NCI-H2171 treated with DMSO at 0.1 percent for 48 hours (cell line): Measurements from ENCODE around the gene HACL1.
"Not testable (repeated sequence)": the region's sequence is repeated elsewhere in the genome, so short reads cannot be mapped to it uniquely, and the experiment has no call there.

ENCODE experiments used
- DNase-seq: peaks from one replicate; lab custom pipeline; 2025; lab: John Stamatoyannopoulos, UW

HACL1 gene

DNA sequence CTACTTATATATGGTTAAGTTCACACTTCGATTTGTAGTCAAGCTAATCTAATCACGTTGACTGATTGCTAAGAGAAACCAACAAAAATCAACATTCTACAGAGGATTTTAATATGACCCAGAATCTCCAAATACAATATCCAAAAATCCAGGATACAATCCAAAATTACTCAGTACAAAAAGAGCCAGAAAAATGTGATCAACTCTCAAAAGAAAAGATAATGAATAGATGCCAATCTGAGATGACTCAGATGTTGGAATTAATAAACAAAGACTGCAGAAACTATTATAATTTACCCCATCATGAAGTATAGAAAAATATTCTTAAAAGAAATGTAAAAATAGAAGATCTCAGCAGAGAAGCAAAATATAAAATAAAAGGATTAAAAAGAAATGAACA lies 22.3 kb downstream of the HACL1 start:
- no peak for DNase-seq

DNA sequence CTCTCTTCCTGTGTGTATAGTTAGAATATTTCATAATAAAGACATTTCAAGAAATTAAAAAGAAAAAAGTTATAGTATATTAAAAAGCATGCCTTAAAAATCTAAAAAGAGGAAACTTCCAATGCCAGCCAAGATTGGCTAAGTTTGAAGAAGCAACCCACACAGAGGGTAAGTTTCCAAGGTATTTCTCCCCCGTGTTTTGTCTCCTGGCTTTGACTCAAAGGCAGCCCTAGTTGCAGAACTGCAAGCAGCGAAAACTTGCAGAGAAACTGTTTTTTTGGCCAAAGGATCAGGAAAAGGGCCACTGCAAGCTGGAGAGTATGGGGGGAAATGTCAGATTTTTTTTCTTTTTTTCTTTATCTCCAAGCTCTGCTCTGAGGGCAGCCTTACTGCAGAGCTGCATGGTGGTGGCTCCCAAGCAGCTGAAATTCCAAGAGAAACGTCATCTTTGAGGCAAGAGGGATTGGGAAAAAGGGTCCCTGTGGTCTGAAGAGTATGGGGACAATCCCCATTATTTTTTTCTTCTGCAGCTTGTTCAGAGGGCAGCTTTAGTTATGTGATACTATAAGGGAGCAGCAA lies 23.0 kb downstream of the HACL1 start:
- no peak for DNase-seq

DNA sequence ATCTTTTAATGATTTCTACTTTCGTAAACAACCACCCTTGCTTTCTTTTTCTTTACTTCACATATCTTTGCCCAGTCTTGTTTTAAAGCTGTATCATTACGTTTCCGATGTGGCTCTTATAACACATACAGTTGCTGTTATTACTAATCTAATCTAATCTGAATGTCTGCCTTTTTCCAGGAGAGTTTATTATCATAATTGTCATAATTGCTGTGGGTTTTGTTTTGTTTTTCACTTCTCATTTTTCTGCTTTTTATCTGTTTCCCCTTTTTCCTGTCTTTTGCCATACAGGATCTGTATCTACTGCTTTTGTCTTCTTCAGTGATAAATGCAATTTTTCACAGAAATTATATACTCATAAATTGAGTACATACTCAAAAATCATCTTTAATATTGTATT lies 24.9 kb downstream of the HACL1 start:
- no peak for DNase-seq

DNA sequence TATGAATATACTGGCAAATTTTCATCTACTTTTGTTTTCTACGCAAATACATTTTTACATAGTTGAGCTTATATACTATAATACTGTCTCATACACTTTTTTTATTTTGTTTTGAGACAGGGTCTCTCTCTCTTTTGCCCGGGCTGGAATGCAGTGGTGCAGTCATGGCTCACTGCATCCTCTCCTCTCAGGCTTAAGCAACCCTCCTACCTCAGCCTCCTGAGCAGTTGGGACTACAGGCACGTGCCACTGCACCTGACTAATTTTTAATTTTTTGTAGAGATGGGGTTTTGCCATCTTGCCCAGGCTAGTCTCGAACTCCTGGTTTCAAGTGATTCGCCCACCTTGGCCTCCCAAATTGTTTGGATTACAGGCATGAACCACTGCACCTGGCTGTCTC lies 25.9 kb downstream of the HACL1 start:
- no peak for DNase-seq

DNA sequence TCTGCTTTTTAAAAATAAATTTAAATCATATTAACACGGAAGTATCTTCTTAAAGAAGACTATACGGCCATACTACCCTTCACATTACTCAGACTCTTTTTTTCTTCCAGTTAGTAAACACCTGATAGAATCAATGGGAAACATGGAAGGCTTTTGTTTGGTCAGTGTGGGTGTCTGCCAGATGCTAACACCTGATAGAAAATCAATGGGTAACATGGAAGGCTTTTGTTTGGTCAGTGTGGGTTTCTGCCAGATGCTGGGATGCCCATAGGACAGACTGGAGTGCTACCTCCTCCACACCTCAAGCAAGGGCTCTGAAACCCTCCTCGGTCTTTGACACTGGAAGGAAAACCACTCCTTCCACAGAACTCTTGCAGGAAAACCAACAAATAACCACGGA lies 29.2 kb downstream of the HACL1 start:
- DNase-seq, result no peak

DNA sequence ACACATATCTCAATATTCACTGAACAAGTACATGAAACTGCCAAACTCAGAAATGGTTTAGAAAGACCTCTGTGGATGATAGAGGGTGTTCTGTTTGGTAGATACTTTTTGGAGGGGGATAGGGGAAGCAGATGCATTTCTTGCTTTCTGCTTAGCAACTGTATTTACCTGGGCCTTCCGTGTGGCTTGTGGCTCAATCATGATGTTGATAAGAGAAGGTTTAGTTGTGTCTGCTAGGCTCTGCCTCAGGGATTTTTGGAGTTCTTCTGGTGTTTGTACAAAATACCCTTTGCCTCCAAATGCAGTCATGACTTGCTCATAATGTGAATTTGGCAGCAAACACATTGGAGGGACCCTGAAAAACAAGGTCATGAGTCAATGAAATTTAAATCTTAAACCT lies 38.2 kb downstream of the HACL1 start:
- DNase-seq, result no peak

GRCh38 chr3:15562560-15562959 lies 38.8 kb downstream of the HACL1 start:
- no peak for DNase-seq

DNA sequence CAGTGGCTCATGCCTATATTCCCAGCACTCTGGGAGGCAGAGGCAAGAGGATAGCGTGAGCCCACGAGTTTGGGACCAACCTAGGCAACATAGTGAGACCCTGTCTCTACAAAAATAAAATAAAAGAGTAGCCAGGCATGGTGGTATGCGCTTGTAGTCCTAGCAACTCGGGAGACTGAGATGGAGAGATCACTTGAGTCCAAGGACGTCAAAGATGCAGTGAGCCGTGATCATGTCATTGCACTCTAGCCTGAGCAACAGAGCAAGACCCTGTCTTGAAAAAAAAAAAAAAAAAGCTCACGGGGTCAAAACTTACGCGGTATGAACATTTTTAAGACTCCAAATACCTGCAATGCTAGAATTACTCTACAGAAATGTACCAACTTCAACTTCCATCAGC lies 42.8 kb downstream of the HACL1 start:
- no peak for DNase-seq

DNA sequence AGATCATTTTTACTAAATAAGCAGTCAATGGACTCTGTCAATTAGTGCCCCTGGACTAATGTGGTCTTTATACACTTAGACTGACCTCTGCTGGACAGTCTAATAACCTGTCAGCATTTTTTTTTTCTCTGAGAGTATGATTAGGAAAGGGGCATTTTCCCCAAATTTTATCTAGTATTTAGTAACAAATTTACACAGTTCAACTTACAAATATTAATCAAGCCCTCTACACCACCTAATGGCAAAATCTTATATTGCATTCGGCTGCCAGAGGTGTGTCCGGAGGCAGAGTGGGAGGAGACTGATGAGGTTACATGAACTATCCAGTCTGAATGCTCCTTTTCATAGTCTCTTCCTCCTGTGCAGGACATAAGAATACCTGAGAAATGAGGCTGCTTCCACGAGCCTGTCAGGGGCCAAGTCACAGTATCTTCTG lies 43.8 kb downstream of the HACL1 start:
- peak; percentile 36 for DNase-seq

DNA sequence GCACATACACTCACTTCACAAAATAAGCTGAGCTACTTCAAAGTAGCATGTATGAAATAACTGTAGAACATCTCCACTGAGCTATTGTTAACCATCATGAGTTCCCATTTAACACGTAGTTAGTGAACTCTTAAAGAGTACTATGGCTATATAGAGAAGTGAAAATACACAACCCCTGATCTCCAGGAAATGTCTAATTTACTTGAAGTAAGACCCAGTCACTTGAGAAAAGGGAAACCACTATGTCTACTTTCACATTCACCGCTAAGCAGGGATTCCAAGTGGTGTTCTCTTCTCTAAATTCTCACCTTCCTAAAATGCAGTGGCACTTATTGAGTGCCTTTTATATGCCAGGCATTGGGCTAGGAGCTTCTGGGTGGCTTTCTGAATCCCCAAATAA lies 44.9 kb downstream of the HACL1 start:
- DNase-seq, result no peak

GRCh38 chr3:15553749-15554148 lies 47.6 kb downstream of the HACL1 start:
- DNase-seq, result no peak

GRCh38 chr3:15551902-15552301 lies 49.5 kb downstream of the HACL1 start:
- no peak for DNase-seq

GRCh38 chr3:15549846-15550245 lies 51.5 kb downstream of the HACL1 start:
- DNase-seq, result no peak

DNA sequence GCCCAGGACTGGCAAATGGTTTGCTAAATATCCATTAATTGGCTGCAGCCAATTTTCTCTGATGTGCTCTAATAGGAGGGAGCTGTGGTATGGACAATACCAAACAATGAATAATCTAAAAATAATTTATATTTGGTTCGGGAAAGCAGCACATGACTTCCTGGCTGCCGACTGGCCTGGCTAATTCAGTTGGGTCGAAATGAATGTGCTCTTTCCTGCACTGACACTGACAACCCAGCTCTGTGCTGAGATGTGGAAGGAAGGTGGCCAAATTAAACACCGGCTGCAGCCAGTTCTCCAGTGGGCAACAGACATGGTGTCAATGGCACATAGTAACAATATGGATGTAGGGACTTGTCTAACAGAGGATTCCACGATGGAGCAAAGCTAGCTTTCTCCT lies 58.8 kb downstream of the HACL1 start:
- DNase-seq, result no peak

GRCh38 chr3:15541371-15541770 lies 60.0 kb downstream of the HACL1 start:
- DNase-seq, result no peak

GRCh38 chr3:15539066-15539465 lies 62.3 kb downstream of the HACL1 start:
- peak; percentile 17 for DNase-seq

- no peak for DNase-seq
Measured at GRCh38 chr3:15538345-15538744, 63.0 kb downstream of the HACL1 start.

DNA sequence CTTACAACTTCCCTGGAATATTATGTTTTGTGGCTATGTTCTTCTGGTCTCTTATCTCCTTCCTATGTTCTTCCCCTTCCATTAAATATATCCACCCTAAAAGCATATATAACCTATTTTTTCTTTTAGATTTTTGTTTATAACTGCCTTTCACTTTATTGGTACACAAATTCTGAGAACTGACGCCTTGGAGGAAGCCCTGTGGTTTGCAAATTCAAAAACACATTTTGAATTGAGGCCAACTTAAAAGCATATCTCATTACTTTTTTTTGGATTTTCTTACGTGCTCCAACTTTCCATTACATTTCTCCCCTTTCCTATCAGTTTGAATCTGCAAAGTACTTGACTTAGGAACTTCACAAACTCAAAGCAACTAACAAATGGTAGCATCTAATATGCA lies 64.5 kb downstream of the HACL1 start:
- no peak for DNase-seq

DNA sequence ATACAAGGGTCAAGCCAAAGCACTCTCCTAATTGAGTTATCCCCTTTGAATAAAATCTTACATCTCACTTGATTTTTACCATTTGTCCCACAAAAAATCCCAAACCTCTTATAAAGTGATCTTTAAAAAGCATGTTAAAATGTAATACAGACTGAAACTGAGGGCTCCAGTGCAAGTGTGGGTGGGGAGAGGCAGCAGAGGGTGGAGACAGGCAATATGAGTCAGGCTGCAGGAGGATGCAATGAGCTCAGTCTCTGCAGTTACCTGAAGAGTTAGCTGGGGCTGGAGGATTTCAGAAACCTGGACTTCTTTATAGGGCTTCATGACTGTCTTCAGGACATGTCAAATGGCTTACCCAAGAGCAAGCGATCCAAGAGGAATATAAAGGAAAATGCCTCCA lies 65.6 kb downstream of the HACL1 start:
- DNase-seq, result no peak

- DNase-seq, result not testable (repeated sequence)
Measured at GRCh38 chr3:15532614-15533013, 68.8 kb downstream of the HACL1 start.

DNA sequence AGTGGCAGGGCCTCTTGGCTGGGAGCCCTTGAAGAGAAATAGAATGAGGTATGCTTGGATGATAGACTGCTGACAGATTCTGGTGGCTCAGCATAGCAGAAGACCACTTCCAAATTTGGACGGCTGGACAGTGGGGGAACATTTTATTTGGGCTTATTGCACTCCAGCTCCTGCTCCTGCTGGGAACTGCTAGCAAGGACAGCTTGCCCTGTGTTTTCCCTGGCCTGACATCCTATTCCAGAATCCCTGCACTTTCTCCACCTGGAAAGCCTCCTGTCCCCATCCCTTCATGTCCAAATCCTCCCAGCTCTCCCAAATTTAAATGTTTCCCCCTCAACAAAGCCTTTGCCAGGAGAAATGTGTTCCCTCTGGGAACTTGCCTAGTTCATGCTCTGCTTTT lies 70.0 kb downstream of the HACL1 start:
- no peak for DNase-seq

- DNase-seq, result no peak
Measured at GRCh38 chr3:15528854-15529537, 72.4 kb downstream of the HACL1 start.

- DNase-seq, result peak; percentile 16
Measured at GRCh38 chr3:15527031-15527459, 74.3 kb downstream of the HACL1 start.

DNA sequence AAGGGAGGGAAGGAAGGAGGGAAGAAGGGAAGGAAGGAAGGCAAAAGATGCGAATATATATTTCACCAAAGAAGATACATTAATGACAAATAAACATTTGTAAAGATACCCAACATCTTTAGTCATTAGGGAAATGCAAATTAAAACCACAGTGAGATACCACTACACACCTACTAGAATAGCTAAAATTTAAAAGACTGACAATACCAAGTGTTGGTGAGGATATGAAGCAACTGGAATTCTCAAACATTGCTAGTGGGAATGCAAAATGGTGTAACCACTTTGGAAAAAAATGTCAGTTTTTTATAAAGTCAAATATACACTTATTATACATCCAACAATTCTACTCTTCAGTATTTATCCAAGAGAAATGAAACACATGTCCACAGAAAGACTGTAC lies 75.6 kb downstream of the HACL1 start:
- no peak for DNase-seq
